Ovary (tissue), 3 donors: Measurements from ENCODE around the gene ALDH7A1.

Experiments used
- CTCF ChIP-seq, 3 donors: fragments of 450-650 bp in 2 of 3; fragments of 200-600 bp in 1 of 3; IDR thresholded peaks; one replicate each; pipeline versions ENCODE4 v1.5.1 to v1.8.0; 2016 to 2022; ENCODE audit warnings: antibody characterized with exemption in 3 of 3, mild to moderate bottlenecking in 1 of 3
- EP300 ChIP-seq: sonication (generic); formaldehyde crosslinking; IDR thresholded peaks from one replicate; pipeline ENCODE4 v1.6.1; 2017; ENCODE audit warnings: antibody characterized with exemption
- POLR2A ChIP-seq: fragments of 450-650 bp; IDR thresholded peaks from one replicate; pipeline ENCODE4 v1.6.1; 2017; ENCODE audit warnings: antibody characterized with exemption, mild to moderate bottlenecking, moderate library complexity
- donor health status: DM: no; HTN: no; CAD: no.

GRCh38 chr5:126640866-126641265 lies 45.8 kb upstream of the ALDH7A1 start:
- TF ChIP-seq EP300: no peak
- no peak for TF ChIP-seq POLR2A
- no peak for TF ChIP-seq CTCF (IDR thresholded peaks at IDR 0.05)
